T-cell (primary cell): ENCODE data around the gene GADD45B. TPM values are rescaled to one million over a fixed set of nuclear protein-coding genes. Genes with fewer than 3 reads are reported as not detected.
A peak's percentile ranks its signal among the peaks of the same experiment; 100 is the strongest.
"Not testable (repeated sequence)": the region's sequence is repeated elsewhere in the genome, so short reads cannot be mapped to it uniquely, and the experiment has no call there.

ENCODE experiments used
- ATAC-seq, 4 experiments: fragments of 200-7000 bp in 3 of 4; fragments of 150-1000 bp in 1 of 4; cut with Tn5 transposase; replicated peaks in 1 of 4; 1 replicate in 3 of 4; 2 replicates in 1 of 4; pipeline ENCODE4 v1.10.0; 2021; ENCODE audit warnings: moderate library complexity in 3 of 4, mild to moderate bottlenecking in 2 of 4, moderate number of reproducible peaks in 1 of 4
- CTCF ChIA-PET, 2 donors: fragments of 300-600 bp; sonication (Branson Sonifier 250); formaldehyde crosslinking; loops; one replicate each; lab custom pipeline; 2022; ENCODE audit warnings: antibody characterized with exemption in 2 of 2; lab: Charles Lee
- POLR2A ChIA-PET, 2 donors: fragments of 300-600 bp; sonication (Branson Sonifier 250); formaldehyde crosslinking; loops; one replicate each; lab custom pipeline; 2022; ENCODE audit warnings: antibody characterized with exemption in 2 of 2; lab: Charles Lee
- DNase-seq, 35 experiments: peaks; one replicate each; pipeline versions ENCODE4 v3.0.0 to v3.0.0-alpha.2; 2013 to 2023
- H3K27ac ChIP-seq: one replicate; pipeline ENCODE4 v1.5.1; 2013; ENCODE audit warnings: low read length
- H3K27me3 ChIP-seq, 2 experiments: replicated peaks in 1 of 2; 1 replicate in 1 of 2; 2 replicates in 1 of 2; pipeline versions ENCODE4 v1.6.1 to v1.7.0; 2013; ENCODE audit warnings: low read length in 1 of 2, mixed read lengths in 1 of 2; ENCODE audit not compliant: control insufficient read depth in 2 of 2, insufficient read depth in 2 of 2; ENCODE audit errors: extremely low read depth in 1 of 2
- H3K36me3 ChIP-seq, 2 donors: 1 replicate in 1 of 2; 2 replicates in 1 of 2; pipeline versions ENCODE4 v1.6.1 to v1.7.0; 2013; ENCODE audit warnings: low read length in 1 of 2; ENCODE audit not compliant: control insufficient read depth in 2 of 2, insufficient read depth in 1 of 2; ENCODE audit errors: extremely low read depth in 1 of 2
- H3K4me1 ChIP-seq, 2 experiments: 1 replicate in 1 of 2; 2 replicates in 1 of 2; pipeline versions ENCODE4 v1.6.1 to v1.7.0; 2013; ENCODE audit warnings: low read length in 2 of 2, mixed read lengths in 1 of 2; ENCODE audit not compliant: insufficient read depth in 2 of 2, control insufficient read depth in 1 of 2; ENCODE audit errors: extremely low read depth in 1 of 2
- H3K4me3 ChIP-seq, 2 donors: 1 replicate in 1 of 2; 2 replicates in 1 of 2; pipeline versions ENCODE4 v1.5.1 to v1.7.0; 2013; ENCODE audit warnings: mild to moderate bottlenecking in 2 of 2, low read length in 1 of 2, moderate library complexity in 1 of 2; ENCODE audit not compliant: control insufficient read depth in 1 of 2; ENCODE audit errors: extremely low read depth in 1 of 2
- H3K9me3 ChIP-seq: 2 replicates; pipeline ENCODE4 v1.7.0; 2013
- H3K27ac Mint-ChIP-seq, 2 donors: one replicate each; pipeline ENCODE4 v1.8.0; 2020 to 2021; ENCODE audit warnings: mild to moderate bottlenecking in 2 of 2, mixed read lengths in 2 of 2
- H3K27me3 Mint-ChIP-seq, 2 donors: one replicate each; pipeline ENCODE4 v1.8.0; 2021 to 2022; ENCODE audit warnings: mixed read lengths in 2 of 2
- H3K36me3 Mint-ChIP-seq: one replicate; pipeline ENCODE4 v1.8.0; 2021; ENCODE audit warnings: mixed read lengths
- H3K4me1 Mint-ChIP-seq, 3 donors: one replicate each; pipeline ENCODE4 v1.8.0; 2020 to 2022; ENCODE audit warnings: mixed read lengths in 3 of 3, mild to moderate bottlenecking in 1 of 3
- H3K4me3 Mint-ChIP-seq, 3 donors: one replicate each; pipeline ENCODE4 v1.8.0; 2020 to 2022; ENCODE audit warnings: mild to moderate bottlenecking in 3 of 3, mixed read lengths in 3 of 3, moderate library complexity in 3 of 3
- H3K9me3 Mint-ChIP-seq, 3 donors: one replicate each; pipeline ENCODE4 v1.8.0; 2020 to 2022; ENCODE audit warnings: mixed read lengths in 3 of 3
- WGBS: methylation state at CpG from one replicate; pipeline ENCODE4 v1.1.5; 2013; ENCODE audit warnings: missing lambda C conversion rate; ENCODE audit not compliant: insufficient coverage; 5-methylcytosine and 5-hydroxymethylcytosine counted together
- total RNA-seq, 35 experiments: library from RNA in 6 of 35; stranded (reverse) in 6 of 35; fragments of 120-200 nt in 1 of 35; gene quantifications; one replicate each; pipeline versions ENCODE4 v1.2.1 to v1.2.4 and lab custom pipeline; 2013 to 2026

Gene GADD45B
- total RNA-seq, 5 donors from 2014 or later (not counting 1 experiment from before 2014, with no cell fraction given): 76.5 to 174 (median 102) TPM

- peak overlapping the region; percentile 78 to 86 (median 83) for H3K4me3 Mint-ChIP-seq
- peak overlapping the region; percentile 75 to 90 for H3K4me3 ChIP-seq
- peaks cover 0 to 4% of the 10 kb centered on the region in 2 donors for H3K36me3 ChIP-seq
- peaks cover 3 to 26% of the 10 kb centered on the region in 2 experiments for H3K4me1 ChIP-seq
- H3K36me3 Mint-ChIP-seq: no peaks in the 10 kb centered on the region
- no peaks in the 10 kb centered on the region for H3K27me3 ChIP-seq
- DNase-seq (peak in 30 of 35 experiments; percentile 15 to 78 (median 44)), ATAC-seq (peak; percentile 1 to 29 (median 20))
- H3K27ac ChIP-seq: peak overlapping the region; percentile 57
- H3K9me3 Mint-ChIP-seq: no peaks in the 10 kb centered on the region
- H3K27ac Mint-ChIP-seq: peak overlapping the region in 1 of 2 donors; percentile 48
- no peaks in the 10 kb centered on the region for H3K27me3 Mint-ChIP-seq
- WGBS: 1% methylated on average over 61 of the region's 62 CpGs
- no peaks in the 10 kb centered on the region for H3K9me3 ChIP-seq
- POLR2A ChIA-PET: interaction anchor here (0.6 to 1.1 kb wide), 2 partner anchors 21 to 514 kb away, joined by 4 read pairs; no protein-coding TSS in a partner anchor
- H3K4me1 Mint-ChIP-seq: peaks cover 9 to 19% (median 18%) of the 10 kb centered on the region in 3 donors
- CTCF ChIA-PET: interaction anchor here in 1 of 2 donors (0.9 to 1.4 kb wide), 4 partner anchors 20 to 727 kb away, joined by 3 to 7 read pairs (median 4); partner anchors contain the start of genes GADD45B and TIMM13
Measured at GRCh38 chr19:2455851-2456570, 19.9 kb upstream of the GADD45B start.

- peak overlapping the region in 1 of 2 donors; percentile 46 for H3K4me3 ChIP-seq
- H3K27ac Mint-ChIP-seq: peak overlapping the region; percentile 91 to 94
- ChIA-PET CTCF (interaction anchor here (0.6 to 1.1 kb wide), 4 partner anchors 18 to 650 kb away, joined by 3 to 6 read pairs (median 4); partner anchors contain the start of gene GADD45B (in 1 of the 2)), POLR2A (no interaction called here)
- peaks cover 0 to 4% of the 10 kb centered on the region in 2 donors for H3K36me3 ChIP-seq
- H3K4me1 ChIP-seq: peaks cover 3 to 39% of the 10 kb centered on the region in 2 experiments
- no peak for ATAC-seq
- no peak for DNase-seq
- H3K4me3 Mint-ChIP-seq: peak overlapping the region; percentile 76 to 82 (median 78)
- H3K27ac ChIP-seq: peak overlapping the region; percentile 56
- H3K27me3 ChIP-seq: peaks cover 0 to 10% of the 10 kb centered on the region in 2 experiments
- H3K27me3 Mint-ChIP-seq: no peaks in the 10 kb centered on the region
- no peaks in the 10 kb centered on the region for H3K9me3 ChIP-seq
- no peaks in the 10 kb centered on the region for H3K36me3 Mint-ChIP-seq
- 100% methylated on average over 3 of the region's 8 CpGs for WGBS
- peaks cover 17 to 26% (median 20%) of the 10 kb centered on the region in 3 donors for H3K4me1 Mint-ChIP-seq
- no peaks in the 10 kb centered on the region for H3K9me3 Mint-ChIP-seq
Measured at GRCh38 chr19:2457394-2458037, 18.4 kb upstream of the GADD45B start.

GRCh38 chr19:2458054-2458453 is 17.9 kb upstream of the GADD45B start:
- Histone ChIP-seq H3K27ac (no peak overlapping the region), H3K36me3 (peaks cover 0 to under 1% of the 10 kb centered on the region in 2 donors), H3K27me3 (peaks cover 0 to 15% of the 10 kb centered on the region in 2 experiments), H3K4me1 (peaks cover 3 to 43% of the 10 kb centered on the region in 2 experiments), H3K4me3 (no peak overlapping the region), H3K9me3 (no peaks in the 10 kb centered on the region)
- H3K27ac Mint-ChIP-seq: no peak overlapping the region
- no peak for ATAC-seq
- no peaks in the 10 kb centered on the region for H3K9me3 Mint-ChIP-seq
- no peak overlapping the region for H3K4me3 Mint-ChIP-seq
- H3K4me1 Mint-ChIP-seq: peaks cover 17 to 26% (median 20%) of the 10 kb centered on the region in 3 donors
- CTCF ChIA-PET: no interaction called here
- DNase-seq: no peak
- H3K36me3 Mint-ChIP-seq: no peaks in the 10 kb centered on the region
- H3K27me3 Mint-ChIP-seq: no peaks in the 10 kb centered on the region
- WGBS: 90% methylated on average over 2 of the region's 5 CpGs
- POLR2A ChIA-PET: no interaction called here

GRCh38 chr19:2458776-2459175 is 17.2 kb upstream of the GADD45B start:
- H3K9me3 Mint-ChIP-seq, H3K27me3 Mint-ChIP-seq, ATAC-seq, H3K9me3 ChIP-seq, POLR2A ChIA-PET, CTCF ChIA-PET, H3K36me3 ChIP-seq, H3K27ac Mint-ChIP-seq, H3K4me3 Mint-ChIP-seq, H3K27ac ChIP-seq, DNase-seq, H3K4me3 ChIP-seq, H3K36me3 Mint-ChIP-seq: not testable (repeated sequence)
- H3K27me3 ChIP-seq: peaks cover 0 to 17% of the 10 kb centered on the region in 2 experiments
- 92% methylated on average over 7 of the region's 10 CpGs for WGBS
- H3K4me1 Mint-ChIP-seq: peaks cover 17 to 26% (median 20%) of the 10 kb centered on the region in 3 donors
- peaks cover 3 to 42% of the 10 kb centered on the region in 2 experiments for H3K4me1 ChIP-seq

- Histone ChIP-seq H3K36me3 (no peaks in the 10 kb centered on the region), H3K27ac (no peak overlapping the region), H3K4me1 (peaks cover 3 to 35% of the 10 kb centered on the region in 2 experiments), H3K9me3 (no peaks in the 10 kb centered on the region), H3K27me3 (peaks cover 0 to 17% of the 10 kb centered on the region in 2 experiments), H3K4me3 (no peak overlapping the region)
- ATAC-seq (no peak), DNase-seq (no peak)
- POLR2A ChIA-PET: no interaction called here
- Mint-ChIP-seq H3K9me3 (no peaks in the 10 kb centered on the region), H3K36me3 (no peaks in the 10 kb centered on the region), H3K4me1 (peaks cover 10 to 17% (median 15%) of the 10 kb centered on the region in 3 donors), H3K4me3 (peak overlapping the region in 2 of 3 donors; percentile 12 to 51), H3K27me3 (no peaks in the 10 kb centered on the region), H3K27ac (peak overlapping the region in 1 of 2 donors; percentile 43)
- WGBS: 100% methylated on average over 1 of the region's 1 CpG
- CTCF ChIA-PET: no interaction called here
Measured at GRCh38 chr19:2460245-2460644, 15.7 kb upstream of the GADD45B start.
